Testis (tissue), 2 donors: ENCODE data around the gene KRT2.

Experiments used
- POLR2A ChIP-seq: fragments of 450-650 bp; IDR thresholded peaks from one replicate; pipeline ENCODE4 v1.6.1; 2017; ENCODE audit warnings: antibody characterized with exemption, mild to moderate bottlenecking, moderate library complexity
- TF ChIP-seq, protein P1 (sequence below), 3 experiments: fragments of 450-650 bp in 2 of 3; fragments of 200-600 bp in 1 of 3; sonication (generic) in 1 of 3; IDR thresholded peaks; one replicate each; pipeline ENCODE4 v1.5.1; 2016 to 2019; ENCODE audit warnings: antibody characterized with exemption in 3 of 3, mild to moderate bottlenecking in 2 of 3, moderate library complexity in 1 of 3

- no peak for TF ChIP-seq POLR2A
- TF ChIP-seq, protein P1, sequence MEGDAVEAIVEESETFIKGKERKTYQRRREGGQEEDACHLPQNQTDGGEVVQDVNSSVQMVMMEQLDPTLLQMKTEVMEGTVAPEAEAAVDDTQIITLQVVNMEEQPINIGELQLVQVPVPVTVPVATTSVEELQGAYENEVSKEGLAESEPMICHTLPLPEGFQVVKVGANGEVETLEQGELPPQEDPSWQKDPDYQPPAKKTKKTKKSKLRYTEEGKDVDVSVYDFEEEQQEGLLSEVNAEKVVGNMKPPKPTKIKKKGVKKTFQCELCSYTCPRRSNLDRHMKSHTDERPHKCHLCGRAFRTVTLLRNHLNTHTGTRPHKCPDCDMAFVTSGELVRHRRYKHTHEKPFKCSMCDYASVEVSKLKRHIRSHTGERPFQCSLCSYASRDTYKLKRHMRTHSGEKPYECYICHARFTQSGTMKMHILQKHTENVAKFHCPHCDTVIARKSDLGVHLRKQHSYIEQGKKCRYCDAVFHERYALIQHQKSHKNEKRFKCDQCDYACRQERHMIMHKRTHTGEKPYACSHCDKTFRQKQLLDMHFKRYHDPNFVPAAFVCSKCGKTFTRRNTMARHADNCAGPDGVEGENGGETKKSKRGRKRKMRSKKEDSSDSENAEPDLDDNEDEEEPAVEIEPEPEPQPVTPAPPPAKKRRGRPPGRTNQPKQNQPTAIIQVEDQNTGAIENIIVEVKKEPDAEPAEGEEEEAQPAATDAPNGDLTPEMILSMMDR (IDR thresholded peaks at IDR 0.05), result no peak
These were observed 51.5 kb downstream of the KRT2 start for GRCh38 chr12:52600475-52600874.
